Right ventricle myocardium superior (tissue), 1 donor: ENCODE measurements around the gene KCTD16. TPM values are rescaled to one million over a fixed set of nuclear protein-coding genes. Genes with fewer than 3 reads are reported as not detected.
A peak's percentile ranks its signal among the peaks of the same experiment; 100 is the strongest.

Experiments
- ATAC-seq: fragments of 200-7000 bp; cut with Tn5 transposase; one replicate; pipeline ENCODE4 v1.9.1; 2020; ENCODE audit warnings: mild to moderate bottlenecking; ENCODE audit not compliant: poor library complexity
- DNase-seq: peaks from one replicate; pipeline ENCODE4 v3.0.0-alpha.2; 2020
- intact Hi-C: fragments of 100-400 bp; cut with DNase I; formaldehyde crosslinking; loops from one replicate; pipeline ENCODE4 v1.11.2; 2022
- total RNA-seq: library from RNA; stranded (reverse); fragmentation: NEBNext Ultra II Directional; extraction: Animal tissue kit (Norgen Biotek cat#: 25700); gene quantifications from one replicate; pipeline ENCODE4 v1.2.1, GENCODE V29; 2021
- donor health status: DM: no; HTN: yes; CAD: no; lungs with severe emphysema.

Gene KCTD16
- total RNA-seq, 1 donor from 2014 or later, result 0.03 TPM

DNA sequence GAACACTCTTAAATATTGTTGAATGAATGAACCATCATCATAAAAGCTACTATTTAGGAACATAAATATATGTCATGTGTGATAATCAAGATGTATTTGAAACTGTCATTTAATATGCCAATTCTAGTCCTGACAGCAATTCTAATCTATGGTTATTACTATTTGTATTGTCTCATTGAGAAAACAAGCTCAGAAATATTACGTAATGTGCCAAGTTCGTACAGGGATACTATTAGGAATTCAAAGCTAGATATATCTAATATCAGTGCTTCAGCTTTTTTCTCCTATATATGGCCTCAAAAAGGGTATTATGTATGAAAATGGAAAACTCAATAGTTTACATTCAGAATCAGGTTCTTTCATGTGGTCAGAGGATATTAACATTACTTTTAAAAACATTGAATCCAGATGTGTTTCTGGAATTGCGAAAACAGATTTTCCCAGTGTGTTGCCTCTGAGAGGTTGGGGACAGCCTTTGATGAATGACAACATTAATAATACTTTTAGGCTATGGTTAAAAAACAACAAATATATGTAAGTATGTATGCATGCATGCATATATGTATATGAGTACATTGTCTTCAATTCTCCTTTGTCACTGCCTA, 95.1 kb downstream of the KCTD16 start:
- no peak for DNase-seq
- ATAC-seq, result no peak
- intact Hi-C loops, result no loop called here

DNA sequence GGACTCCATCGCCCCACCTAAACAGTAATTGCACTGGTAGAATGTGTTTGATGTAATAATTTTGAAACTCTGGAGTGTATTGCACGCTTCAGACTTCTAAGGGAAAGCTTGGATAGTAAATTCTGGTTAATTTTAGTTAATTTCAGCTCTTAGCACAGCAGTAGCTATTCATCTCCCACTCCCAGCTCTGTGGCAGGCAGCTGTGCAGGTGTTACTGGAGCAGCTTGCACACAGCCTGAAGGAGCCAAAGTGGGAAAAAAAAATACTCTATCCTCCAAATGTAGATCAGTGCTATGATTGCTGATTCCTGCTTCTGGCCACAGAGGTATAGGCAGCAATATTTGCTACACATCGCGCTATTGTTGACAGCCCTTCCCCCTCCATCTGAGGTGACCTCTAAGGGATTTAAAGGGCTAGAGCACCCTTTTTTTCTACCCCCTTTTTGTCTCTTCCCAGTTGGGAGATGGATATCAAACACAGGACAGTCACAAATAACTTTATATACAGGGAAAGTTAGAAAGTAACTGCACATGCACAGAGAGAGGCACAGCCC, 97.4 kb downstream of the KCTD16 start:
- no peak for DNase-seq
- intact Hi-C loops, result no loop called here
- ATAC-seq, result no peak

DNA sequence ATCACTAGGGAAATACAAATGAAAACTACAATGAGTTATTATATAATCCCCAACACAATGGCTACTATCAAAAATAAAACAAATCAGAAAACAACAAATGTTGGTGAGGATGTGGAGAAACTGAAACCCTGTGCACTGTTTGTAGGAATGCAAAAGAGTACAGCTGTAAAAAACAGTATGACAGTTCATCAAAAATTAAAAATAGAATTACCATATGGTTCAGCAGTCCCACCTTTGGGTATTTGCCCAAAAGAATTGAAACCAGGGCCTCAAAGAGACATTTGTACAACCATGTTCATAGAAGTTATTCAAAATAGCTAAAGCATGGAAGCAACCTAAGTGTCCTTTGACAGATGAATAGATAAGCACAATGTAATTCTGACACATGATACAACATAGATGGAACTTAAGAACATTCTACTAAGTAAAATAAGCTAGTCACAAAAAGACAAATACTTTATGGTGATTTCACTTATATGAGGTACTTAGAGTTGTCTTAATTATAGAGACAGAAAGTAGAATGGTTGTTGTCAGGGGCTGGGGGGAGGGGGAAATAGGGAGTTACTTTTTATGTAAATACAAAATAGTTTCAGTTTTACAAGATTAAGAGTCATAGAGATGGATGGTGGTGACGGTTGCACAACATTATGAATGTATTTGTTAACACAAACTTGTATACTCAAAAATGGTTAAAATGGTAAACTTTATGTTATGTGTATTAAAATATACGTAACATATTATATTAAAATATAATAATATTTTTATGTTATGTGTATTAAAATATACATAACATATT, 102.8 kb downstream of the KCTD16 start:
- intact Hi-C loops, result no loop called here
- ATAC-seq (no peak), DNase-seq (no peak)

DNA sequence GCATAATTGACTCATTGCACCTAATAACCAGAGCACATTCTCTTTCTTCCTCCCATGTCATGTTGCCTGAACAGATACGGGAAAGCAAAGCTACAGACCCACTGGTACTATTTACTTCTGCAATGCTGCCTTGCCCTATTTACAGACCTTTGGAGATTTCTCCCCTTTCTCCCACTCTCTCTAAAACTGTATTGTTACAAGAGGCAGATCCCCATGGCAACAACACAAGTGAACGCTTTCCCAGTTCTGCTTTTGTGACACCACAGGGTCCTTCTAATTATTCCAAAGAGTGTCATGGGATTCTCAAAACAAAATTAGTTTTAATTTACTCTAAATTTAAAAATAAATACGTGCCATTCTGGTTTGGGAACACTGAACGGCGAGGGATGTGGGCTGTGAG, 104.7 kb downstream of the KCTD16 start:
- no peak for DNase-seq
- no peak for ATAC-seq
- intact Hi-C loops, result no loop called here

DNA sequence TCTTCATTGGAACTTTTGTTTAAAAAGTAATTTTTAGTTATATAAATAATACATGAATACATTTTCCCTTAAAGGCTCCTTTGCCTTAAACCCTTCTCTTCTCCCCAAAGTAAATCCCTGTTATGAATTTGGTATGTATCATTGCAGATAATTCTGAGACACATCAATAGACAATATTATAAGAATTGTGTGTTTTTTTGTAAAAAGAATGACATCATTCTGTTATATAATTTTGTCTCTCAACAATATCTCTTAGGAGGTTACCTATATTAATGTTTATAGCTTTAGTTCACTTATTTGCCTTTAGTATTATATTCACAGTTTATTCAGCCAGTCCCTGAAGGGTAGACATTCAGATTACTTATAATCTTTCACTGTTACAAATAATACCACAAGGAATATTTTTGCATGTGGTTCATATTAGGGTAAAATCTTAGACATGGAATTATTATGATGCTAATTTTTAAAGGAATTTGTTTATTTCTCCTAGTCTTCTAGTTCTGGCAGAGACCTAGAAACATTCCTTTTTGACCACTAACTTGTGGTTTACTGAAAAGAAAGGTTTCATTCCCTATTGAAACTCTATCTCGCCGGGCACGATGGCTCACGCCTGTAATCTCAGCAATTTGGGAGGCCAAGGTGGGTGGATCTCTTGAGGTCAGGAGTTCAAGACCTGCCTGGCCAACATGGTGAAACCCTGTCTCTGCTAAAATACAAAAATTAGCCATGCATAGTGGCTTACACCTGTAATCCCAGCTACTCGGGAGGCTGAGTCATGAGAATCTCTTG, 105.6 kb downstream of the KCTD16 start:
- intact Hi-C loops, result no loop called here
- ATAC-seq, result no peak
- DNase-seq, result no peak

DNA sequence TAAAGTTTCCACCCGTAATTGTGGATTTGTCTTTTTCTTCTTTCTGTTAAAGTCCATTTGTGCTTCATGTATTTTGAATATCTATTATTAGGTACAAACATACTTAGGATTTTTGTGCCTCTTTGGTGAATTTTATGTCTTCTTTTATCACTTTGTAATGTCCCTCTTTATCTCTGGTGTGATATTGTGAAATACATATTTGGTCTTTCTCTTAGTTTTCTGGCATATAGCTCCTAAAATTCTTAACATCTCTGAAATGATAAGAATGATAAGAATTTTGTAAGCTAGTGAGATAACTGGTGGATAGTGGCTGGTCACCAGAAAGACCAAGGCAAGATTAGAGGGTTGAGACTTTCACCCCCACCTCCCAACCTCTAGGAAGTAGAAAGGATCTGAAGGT, 111.1 kb downstream of the KCTD16 start:
- no peak for ATAC-seq
- intact Hi-C loops, result no loop called here
- no peak for DNase-seq

DNA sequence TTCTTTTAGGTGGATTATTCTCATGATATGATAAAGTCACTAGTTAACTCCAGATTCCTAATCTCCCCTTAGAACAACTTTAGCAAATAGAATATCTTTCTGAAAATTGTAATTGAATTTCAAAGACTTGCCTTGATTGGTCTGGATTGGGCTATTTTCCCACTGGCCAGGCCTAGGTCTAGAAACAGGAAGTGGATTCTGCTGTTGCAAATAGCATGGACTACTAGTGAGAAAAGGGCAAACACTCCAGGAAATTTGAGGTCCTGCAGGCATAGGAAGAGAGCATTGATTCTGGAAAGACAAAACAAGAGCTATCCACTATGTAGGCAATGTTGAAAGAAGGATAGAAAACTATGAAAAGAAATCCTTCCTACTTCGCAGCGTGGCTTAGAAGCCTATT, 113.4 kb downstream of the KCTD16 start:
- intact Hi-C loops, result no loop called here
- DNase-seq (no peak), ATAC-seq (no peak)

DNA sequence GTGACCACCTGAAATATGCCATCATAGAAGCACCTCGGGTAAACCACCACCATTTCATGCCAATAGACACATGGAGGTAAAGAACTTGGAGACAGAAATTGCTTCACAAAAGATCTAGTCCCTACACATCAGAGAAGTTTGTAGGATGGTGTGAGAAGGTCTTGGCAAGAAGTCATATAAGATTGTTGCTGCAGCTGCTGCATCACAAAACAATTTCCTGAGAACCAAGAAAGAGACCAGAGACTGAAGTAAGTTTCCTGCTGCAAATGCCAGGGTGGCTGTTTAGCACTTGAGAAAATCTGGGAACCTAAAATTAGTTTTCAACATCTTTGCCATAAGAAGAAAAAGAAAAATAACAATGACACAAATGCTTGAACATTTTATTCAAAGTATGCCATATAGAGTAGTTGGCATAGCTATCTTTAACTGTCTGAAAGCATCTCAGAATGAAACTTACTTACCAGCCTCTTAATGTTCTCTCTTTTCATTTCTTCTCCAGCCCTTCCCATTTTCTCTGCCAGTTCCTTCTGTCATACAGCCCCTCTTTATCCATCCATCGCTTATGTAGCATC, 114.3 kb downstream of the KCTD16 start:
- ATAC-seq (no peak), DNase-seq (no peak)
- intact Hi-C loops, result no loop called here

DNA sequence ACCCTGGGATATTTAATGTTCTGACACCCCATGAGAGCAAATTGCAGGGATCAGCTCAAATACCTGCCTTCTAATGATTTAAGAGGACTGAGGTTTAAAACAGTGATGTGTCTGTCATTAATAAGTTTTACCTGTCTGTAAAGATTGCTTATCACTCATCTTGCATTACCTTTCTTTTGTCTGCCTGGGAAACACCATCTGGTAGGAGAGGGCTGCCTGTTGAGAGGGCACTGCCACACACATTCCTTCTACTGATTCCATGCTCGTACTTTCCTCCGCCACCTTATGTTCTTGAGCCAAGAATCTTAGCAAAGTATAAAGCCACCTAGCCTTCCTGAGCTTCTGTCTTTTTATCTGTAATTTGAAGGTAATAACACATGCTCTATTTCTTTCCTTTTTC, 118.6 kb downstream of the KCTD16 start:
- DNase-seq, result no peak
- no peak for ATAC-seq
- intact Hi-C loops, result no loop called here

DNA sequence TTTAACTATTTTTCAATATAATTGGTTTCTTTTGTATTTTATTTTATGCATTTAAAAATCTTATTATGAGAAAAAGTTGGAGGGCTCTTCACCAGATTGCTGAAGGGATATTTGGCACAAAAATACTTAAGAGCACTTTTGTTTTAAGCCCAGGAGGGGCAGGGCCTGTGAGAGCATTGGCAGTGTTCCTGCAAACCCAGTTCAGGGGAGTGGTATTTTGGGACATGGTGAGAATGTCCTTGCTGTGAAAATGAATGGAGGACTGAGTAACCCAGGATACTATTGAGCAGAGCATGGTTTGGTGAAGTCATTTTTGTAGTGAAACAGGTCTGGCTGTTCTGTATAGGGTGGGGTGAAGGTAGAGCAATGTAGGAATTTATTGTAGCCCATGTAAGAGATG, 121.4 kb downstream of the KCTD16 start:
- ATAC-seq (no peak), DNase-seq (no peak)
- intact Hi-C loops, result no loop called here

DNA sequence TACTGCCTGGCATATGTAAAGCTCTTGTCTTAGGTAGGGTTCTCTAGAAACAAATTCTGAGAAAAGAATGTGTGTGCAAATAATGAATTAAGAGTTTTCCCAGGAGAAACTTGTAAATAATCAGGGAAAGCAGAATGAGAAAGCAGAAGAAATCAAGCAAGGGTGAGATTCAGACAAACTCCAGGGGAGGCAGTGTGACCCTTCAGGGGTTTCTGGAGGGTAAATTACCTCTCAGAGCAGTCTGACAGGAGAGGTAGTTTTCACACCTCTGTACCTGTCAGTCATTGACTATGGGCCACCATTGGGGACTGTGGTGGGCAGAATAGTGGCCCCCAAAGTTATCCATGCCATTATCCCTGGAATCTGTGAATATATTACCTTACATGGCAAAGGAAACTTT, 124.6 kb downstream of the KCTD16 start:
- ATAC-seq (no peak), DNase-seq (no peak)
- intact Hi-C loops, result no loop called here

DNA sequence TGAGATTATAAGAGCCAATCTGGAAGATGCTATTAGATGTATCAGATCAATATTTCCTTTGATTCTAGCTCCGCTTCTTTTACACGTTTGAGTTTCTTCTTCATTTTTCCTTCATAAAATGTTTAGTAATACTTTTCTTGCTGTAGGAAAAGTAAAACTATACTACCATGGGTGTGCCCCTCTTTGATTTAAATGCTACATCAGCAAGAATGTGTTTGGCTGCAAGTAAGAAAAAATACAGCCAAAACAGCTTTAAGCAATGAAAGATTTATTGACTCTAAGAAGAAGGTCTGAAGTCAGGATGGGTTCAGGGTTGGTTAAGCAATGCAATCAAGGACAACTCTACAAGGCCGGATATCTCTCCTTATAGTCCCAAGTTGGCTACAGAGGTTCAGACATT, 126.4 kb downstream of the KCTD16 start:
- no peak for ATAC-seq
- no peak for DNase-seq
- intact Hi-C loops, result no loop called here

DNA sequence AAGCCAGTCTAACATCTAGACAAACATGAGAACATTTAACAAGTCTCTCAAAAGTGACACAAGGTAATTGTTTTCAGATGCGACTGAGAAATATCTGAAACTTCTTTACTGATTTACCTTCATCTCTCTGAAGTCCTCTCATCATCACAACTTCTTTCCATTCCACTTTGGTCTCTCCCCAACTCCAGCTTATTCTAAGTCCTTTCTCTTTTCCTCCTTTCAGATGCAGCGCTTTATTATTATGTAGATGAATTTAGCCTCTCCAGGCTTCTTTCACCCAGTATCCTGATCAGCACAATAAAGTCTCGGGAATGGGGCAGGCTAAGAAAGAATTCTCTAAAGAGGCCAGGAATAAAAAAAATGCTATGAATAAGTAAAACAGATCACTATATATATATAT, 128.0 kb downstream of the KCTD16 start:
- DNase-seq, result no peak
- intact Hi-C loops, result no loop called here
- ATAC-seq, result no peak

DNA sequence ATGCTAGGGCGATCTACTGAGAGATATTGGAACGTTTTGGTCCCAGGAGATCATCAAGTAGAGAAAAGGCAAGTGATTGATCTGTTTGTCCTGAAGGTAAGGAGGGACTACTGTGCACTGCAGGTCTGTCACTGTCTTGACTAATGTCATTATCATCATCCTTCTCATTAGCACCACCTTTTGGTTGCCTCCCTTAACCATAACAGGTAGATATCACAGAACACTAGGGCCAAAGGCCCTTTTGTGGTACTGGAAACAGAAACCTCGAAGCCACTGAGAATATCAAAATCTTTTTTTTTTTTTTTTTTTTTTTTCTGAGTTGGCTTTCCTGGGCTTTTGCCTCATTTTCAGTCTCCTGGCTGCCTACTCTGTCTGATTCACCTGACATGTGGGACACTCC, 134.0 kb downstream of the KCTD16 start:
- ATAC-seq (no peak), DNase-seq (no peak)
- intact Hi-C loops, result no loop called here

DNA sequence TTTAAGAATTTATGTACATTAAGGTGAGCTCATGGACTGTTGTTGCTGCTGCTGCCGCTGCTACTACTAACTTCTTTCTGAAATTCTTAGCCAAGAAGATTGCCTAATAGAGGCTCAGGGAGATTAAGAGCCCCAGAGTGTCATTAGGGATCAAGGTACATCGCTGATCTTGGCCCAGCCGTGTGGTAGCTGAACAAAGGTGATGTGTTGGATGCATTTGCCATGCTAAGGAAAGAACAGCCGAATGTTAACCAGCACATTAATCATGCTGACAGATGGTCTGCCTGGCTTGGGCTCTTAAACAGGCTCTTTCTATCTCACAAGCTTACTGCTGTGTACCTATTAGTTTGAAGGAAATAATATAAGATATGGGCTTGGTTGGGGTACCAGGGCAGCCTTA, 137.1 kb downstream of the KCTD16 start:
- ATAC-seq (peak; percentile 40), DNase-seq (no peak)
- intact Hi-C loops, result no loop called here

DNA sequence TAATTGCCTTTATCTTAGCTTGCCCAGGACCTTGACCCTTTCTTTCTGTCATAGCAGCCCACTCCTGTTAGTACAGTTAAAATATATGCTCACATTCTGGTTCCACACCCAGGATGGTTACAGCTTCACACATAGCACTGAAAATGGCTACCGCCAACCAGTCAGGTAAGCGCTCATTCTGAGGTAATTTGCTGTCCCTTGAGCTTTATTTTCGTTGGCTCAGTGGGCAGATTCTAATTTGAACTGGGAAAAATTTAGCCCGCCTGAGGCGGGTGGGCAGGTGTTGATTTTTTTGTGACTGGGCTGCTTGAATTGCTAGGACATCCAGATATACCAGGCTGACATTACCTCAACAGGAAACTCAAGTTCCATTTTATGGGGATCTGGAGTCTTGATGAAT, 137.5 kb downstream of the KCTD16 start:
- intact Hi-C loops, result no loop called here
- ATAC-seq (peak; percentile 26), DNase-seq (no peak)

DNA sequence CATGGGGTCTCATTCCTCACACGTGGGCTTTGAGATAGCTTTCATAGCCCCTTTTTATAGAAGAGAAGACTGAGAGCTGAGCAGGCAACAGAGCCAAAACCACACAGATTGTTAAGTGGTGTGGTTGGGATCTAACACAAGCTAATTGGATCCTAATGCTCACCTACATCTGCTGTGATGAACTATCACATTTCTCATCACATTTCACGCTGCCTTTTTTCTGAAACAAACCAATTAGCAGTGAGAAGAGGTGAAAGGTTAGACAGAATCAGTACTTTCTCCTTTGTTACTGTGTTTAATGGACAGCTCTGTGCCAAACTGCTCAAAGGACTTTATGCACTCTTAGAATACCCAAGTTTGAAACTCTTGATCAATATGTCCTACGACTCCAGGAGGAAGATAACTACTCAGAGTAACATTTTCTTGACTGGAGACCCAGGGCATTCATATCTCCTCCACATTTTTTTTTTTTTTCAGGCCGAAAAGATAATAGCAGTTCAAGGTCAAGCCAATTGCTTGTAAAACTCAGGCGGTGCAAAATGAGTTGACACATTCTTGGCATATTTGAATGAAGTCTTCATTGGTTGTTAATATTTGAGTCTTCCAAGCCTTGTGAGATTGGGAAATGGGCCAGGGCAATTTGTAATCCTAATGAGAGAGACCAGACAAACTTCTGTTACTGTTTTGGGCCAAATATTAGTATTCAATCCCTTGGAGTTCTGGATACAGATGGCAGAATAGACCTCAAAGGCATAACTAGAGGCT, 138.4 kb downstream of the KCTD16 start:
- DNase-seq (no peak), ATAC-seq (peak; percentile 64)
- intact Hi-C loops, result no loop called here

DNA sequence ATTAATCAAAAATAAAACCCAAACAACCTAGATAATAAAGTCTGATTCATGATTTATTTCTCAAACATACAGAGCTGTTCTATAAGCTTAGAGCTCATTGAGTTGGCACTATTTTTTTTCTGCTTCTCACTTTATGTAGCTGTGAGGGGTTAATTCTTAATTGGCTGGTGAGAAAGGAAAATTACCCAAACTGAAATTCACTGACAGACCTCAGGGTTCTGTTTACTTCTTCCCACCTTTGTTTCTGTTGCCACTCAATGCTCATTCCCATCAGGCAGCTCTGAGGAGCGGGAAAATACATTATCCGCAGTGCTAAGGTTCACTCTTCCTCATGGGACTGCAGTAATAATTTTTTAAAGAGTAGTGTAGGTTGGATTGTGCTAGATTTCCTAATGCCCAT, 139.9 kb downstream of the KCTD16 start:
- no peak for ATAC-seq
- DNase-seq, result no peak
- intact Hi-C loops, result no loop called here
